SK-N-SH (cell line): ENCODE results near the gene BOC. TPM values are rescaled to one million over a fixed set of nuclear protein-coding genes. Genes with fewer than 3 reads are reported as not detected.

Source experiments
- CTCF ChIA-PET: fragments of 300-600, 350-600 bp; formaldehyde crosslinking; extraction: SDS; loops from one replicate; lab custom pipeline; 2021; lab: Yijun Ruan, JAX
- POLR2A ChIA-PET: fragments of 350-600 bp; sonication (Branson Sonifier 250); formaldehyde crosslinking; extraction: SDS; loops from one replicate; lab custom pipeline; 2020; ENCODE audit warnings: antibody characterized with exemption, inconsistent platforms; lab: Yijun Ruan, JAX
- DNase-seq: peaks from one replicate; pipeline ENCODE4 v3.0.0; 2012
- H2AFZ ChIP-seq: fragments of 200-600 bp; sonication (generic); 2 replicates; pipeline ENCODE4 v1.8.1; 2016; ENCODE audit warnings: antibody characterized with exemption, mild to moderate bottlenecking, low read depth
- H3F3A ChIP-seq: fragments of 200-600 bp; sonication (generic); replicated peaks from 2 replicates; pipeline ENCODE3; 2016; ENCODE audit warnings: antibody characterized with exemption, mild to moderate bottlenecking; ENCODE audit not compliant: insufficient read depth
- H3K27ac ChIP-seq, 2 experiments: fragments of 200-500 bp in 1 of 2; fragments of 200-600 bp in 1 of 2; sonication (Bioruptor generic) in 1 of 2; sonication (generic), shearing (Covaris generic) in 1 of 2; 2 replicates each; pipeline versions ENCODE4 v1.5.1 to v1.6.1; 2014 to 2016; ENCODE audit warnings: low read depth in 2 of 2, inconsistent platforms in 1 of 2, low read length in 1 of 2, mild to moderate bottlenecking in 1 of 2, mixed read lengths in 1 of 2
- H3K27me3 ChIP-seq: fragments of 200-600 bp; sonication (generic), shearing (Covaris generic); 2 replicates; pipeline ENCODE4 v1.6.1; 2016; ENCODE audit warnings: mixed run types; ENCODE audit not compliant: insufficient read depth
- H3K36me3 ChIP-seq, 2 experiments: fragments of 200-500 bp in 1 of 2; fragments of 200-600 bp in 1 of 2; sonication (Bioruptor generic) in 1 of 2; sonication (generic) in 1 of 2; replicated peaks in 1 of 2; 2 replicates each; pipeline versions ENCODE3 to v1.5.1; 2014 to 2016; ENCODE audit warnings: low read length in 1 of 2, mild to moderate bottlenecking in 1 of 2; ENCODE audit not compliant: insufficient read depth in 2 of 2, control insufficient read depth in 1 of 2
- H3K4me1 ChIP-seq, 2 experiments: fragments of 200-500 bp in 1 of 2; fragments of 200-600 bp in 1 of 2; sonication (Bioruptor generic) in 1 of 2; sonication (generic), shearing (Covaris generic) in 1 of 2; 2 replicates each; pipeline versions ENCODE4 v1.5.1 to v1.6.1; 2014 to 2016; ENCODE audit warnings: low read depth in 1 of 2, low read length in 1 of 2, mixed run types in 1 of 2; ENCODE audit not compliant: insufficient read depth in 2 of 2, control insufficient read depth in 1 of 2
- H3K4me2 ChIP-seq: fragments of 200-600 bp; sonication (generic), shearing (Covaris generic); 2 replicates; pipeline ENCODE4 v1.6.1; 2017; ENCODE audit warnings: mixed run types
- H3K4me3 ChIP-seq, 2 experiments: fragments of 200-500 bp in 1 of 2; fragments of 200-600 bp in 1 of 2; sonication (Bioruptor generic) in 1 of 2; sonication (generic), shearing (Covaris generic) in 1 of 2; 2 replicates each; pipeline versions ENCODE4 v1.5.1 to v1.8.1; 2014 to 2016; ENCODE audit warnings: low read depth in 2 of 2, inconsistent platforms in 1 of 2, low read length in 1 of 2, mild to moderate bottlenecking in 1 of 2, mixed read lengths in 1 of 2, moderate library complexity in 1 of 2
- H3K79me2 ChIP-seq: fragments of 200-600 bp; sonication (generic); 2 replicates; pipeline ENCODE4 v1.8.1; 2017; ENCODE audit warnings: mild to moderate bottlenecking; ENCODE audit not compliant: insufficient read depth
- H3K9ac ChIP-seq: fragments of 200-600 bp; sonication (generic); 2 replicates; pipeline ENCODE4 v1.6.1; 2017; ENCODE audit warnings: mixed run types
- H3K9me2 ChIP-seq: fragments of 200-600 bp; sonication (generic); 2 replicates; pipeline ENCODE4 v1.6.1; 2017; ENCODE audit warnings: mixed run types
- H3K9me3 ChIP-seq: fragments of 200-600 bp; sonication (generic); 2 replicates; pipeline ENCODE4 v1.6.1; 2017; ENCODE audit warnings: mixed run types, mild to moderate bottlenecking, moderate library complexity
- H4K20me1 ChIP-seq: fragments of 200-600 bp; sonication (generic); 2 replicates; pipeline ENCODE4 v1.6.1; 2017; ENCODE audit warnings: mild to moderate bottlenecking, mixed run types; ENCODE audit not compliant: insufficient read depth
- CHD2 ChIP-seq: fragments of 150-350 bp; IDR thresholded peaks from 2 replicates; pipeline ENCODE4 v1.6.1; 2018; ENCODE audit warnings: low read length; ENCODE audit not compliant: partially characterized antibody
- ELF1 ChIP-seq: IDR thresholded peaks from 2 replicates; pipeline ENCODE4 v1.4.0; 2012
- FOSL2 ChIP-seq: IDR thresholded peaks from 2 replicates; pipeline ENCODE4 v1.4.0; 2012; ENCODE audit warnings: low read depth, mild to moderate bottlenecking, moderate library complexity, borderline replicate concordance
- FOXM1 ChIP-seq: IDR thresholded peaks from 2 replicates; pipeline ENCODE4 v1.4.0; 2012; ENCODE audit warnings: low read depth, mild to moderate bottlenecking
- GATA2 ChIP-seq: sonication (generic); formaldehyde crosslinking; IDR thresholded peaks from 2 replicates; pipeline ENCODE4 v1.5.0; 2020; ENCODE audit warnings: mild to moderate bottlenecking, missing genetic modification reagents
- MEF2A ChIP-seq: IDR thresholded peaks from 2 replicates; pipeline ENCODE4 v1.4.0; 2012; ENCODE audit warnings: low read depth, borderline replicate concordance
- NFIC ChIP-seq: IDR thresholded peaks from 2 replicates; pipeline ENCODE4 v1.4.0; 2012; ENCODE audit warnings: borderline replicate concordance
- NRF1 ChIP-seq: IDR thresholded peaks from 2 replicates; pipeline ENCODE4 v1.6.1; 2012; ENCODE audit warnings: low read depth, mild to moderate bottlenecking, low read length
- PBX3 ChIP-seq: IDR thresholded peaks from 2 replicates; pipeline ENCODE4; 2012
- RAD21 ChIP-seq: IDR thresholded peaks from 2 replicates; pipeline ENCODE4 v1.6.1; 2012; ENCODE audit warnings: mild to moderate bottlenecking, low read length
- RCOR1 ChIP-seq: fragments of 150-350 bp; IDR thresholded peaks from 2 replicates; pipeline ENCODE4 v1.6.1; 2017; ENCODE audit warnings: antibody characterized with exemption, low read length
- TAF1 ChIP-seq: IDR thresholded peaks from 2 replicates; pipeline ENCODE4 v1.6.1; 2012; ENCODE audit warnings: low read depth, mild to moderate bottlenecking, low read length, moderate library complexity, borderline replicate concordance
- TEAD4 ChIP-seq: IDR thresholded peaks from 2 replicates; pipeline ENCODE4 v1.4.0; 2012; ENCODE audit warnings: mild to moderate bottlenecking, borderline replicate concordance; ENCODE audit not compliant: insufficient read depth
- USF2 ChIP-seq: fragments of 150-350 bp; IDR thresholded peaks from 2 replicates; pipeline ENCODE4 v1.6.1; 2017; ENCODE audit warnings: antibody characterized with exemption, low read length, low read depth, borderline replicate concordance
- YY1 ChIP-seq: IDR thresholded peaks from 2 replicates; pipeline ENCODE4 v1.4.0; 2012; ENCODE audit warnings: low read depth, mild to moderate bottlenecking
- WGBS: methylation state at CpG from one replicate; pipeline ENCODE4 v1.1.6; 2017; ENCODE audit warnings: low lambda C conversion rate; 5-methylcytosine and 5-hydroxymethylcytosine counted together
- polyA plus RNA-seq, 3 experiments: library from polyadenylated mRNA; depleted of rRNA; stranded (reverse); fragments of >200 nt; gene quantifications; 2 replicates each; pipeline ENCODE4 v1.2.3, GENCODE V29; 2012
- TF ChIP-seq, protein P1 (sequence below): fragments of 200-600 bp; sonication (generic); IDR thresholded peaks from 2 replicates; pipeline ENCODE4 v1.6.1; 2017; ENCODE audit warnings: antibody characterized with exemption, mild to moderate bottlenecking, moderate library complexity
- TF ChIP-seq, protein P2 (sequence below): IDR thresholded peaks from 2 replicates; pipeline ENCODE4 v1.4.0; 2012; ENCODE audit warnings: low read depth, borderline replicate concordance

BOC gene
- polyA plus RNA-seq, 1 of the 3 experiments (the other 2 are of a cell fraction) = 6.6 TPM

- H3K9ac ChIP-seq = no peak overlapping the region
- DNase-seq = no peak
- H3K4me3 ChIP-seq = no peak overlapping the region
- H2AFZ ChIP-seq = no peak overlapping the region
- H3F3A ChIP-seq = no peaks in the 10 kb centered on the region
- no peak overlapping the region for H3K27ac ChIP-seq
- TF ChIP-seq PBX3 (no peak), GATA2 (CRISPR knock-in tag) (no peak), MEF2A (no peak), NRF1 (no peak), RAD21 (no peak), CHD2 (no peak), FOSL2 (no peak), NFIC (no peak)
- no peaks in the 10 kb centered on the region for H4K20me1 ChIP-seq
- ChIA-PET CTCF (no interaction called here), POLR2A (no interaction called here)
- WGBS = 93% methylated on average over 11 of the region's 13 CpGs
- H3K27me3 ChIP-seq = no peaks in the 10 kb centered on the region
- peaks cover 0 to 19% of the 10 kb centered on the region in 2 experiments for H3K36me3 ChIP-seq
- peaks cover 0 to 27% of the 10 kb centered on the region in 2 experiments; a peak in 1 of 4 replicates for H3K4me1 ChIP-seq
- H3K4me2 ChIP-seq = no peak overlapping the region
- no peaks in the 10 kb centered on the region for H3K79me2 ChIP-seq
- H3K9me2 ChIP-seq = no peaks in the 10 kb centered on the region
- H3K9me3 ChIP-seq = no peaks in the 10 kb centered on the region
These were observed 61.0 kb downstream of the BOC start for GRCh38 chr3:113272385-113272779.

- peaks cover 0 to 19% of the 10 kb centered on the region in 2 experiments for H3K36me3 ChIP-seq
- TF ChIP-seq NRF1 (no peak), ELF1 (no peak), TAF1 (no peak), FOSL2 (no peak), YY1 (no peak), TEAD4 (no peak), FOXM1 (no peak), USF2 (no peak), CHD2 (no peak), RCOR1 (no peak), RAD21 (no peak), GATA2 (CRISPR knock-in tag) (no peak), MEF2A (no peak)
- TF ChIP-seq, protein P1, sequence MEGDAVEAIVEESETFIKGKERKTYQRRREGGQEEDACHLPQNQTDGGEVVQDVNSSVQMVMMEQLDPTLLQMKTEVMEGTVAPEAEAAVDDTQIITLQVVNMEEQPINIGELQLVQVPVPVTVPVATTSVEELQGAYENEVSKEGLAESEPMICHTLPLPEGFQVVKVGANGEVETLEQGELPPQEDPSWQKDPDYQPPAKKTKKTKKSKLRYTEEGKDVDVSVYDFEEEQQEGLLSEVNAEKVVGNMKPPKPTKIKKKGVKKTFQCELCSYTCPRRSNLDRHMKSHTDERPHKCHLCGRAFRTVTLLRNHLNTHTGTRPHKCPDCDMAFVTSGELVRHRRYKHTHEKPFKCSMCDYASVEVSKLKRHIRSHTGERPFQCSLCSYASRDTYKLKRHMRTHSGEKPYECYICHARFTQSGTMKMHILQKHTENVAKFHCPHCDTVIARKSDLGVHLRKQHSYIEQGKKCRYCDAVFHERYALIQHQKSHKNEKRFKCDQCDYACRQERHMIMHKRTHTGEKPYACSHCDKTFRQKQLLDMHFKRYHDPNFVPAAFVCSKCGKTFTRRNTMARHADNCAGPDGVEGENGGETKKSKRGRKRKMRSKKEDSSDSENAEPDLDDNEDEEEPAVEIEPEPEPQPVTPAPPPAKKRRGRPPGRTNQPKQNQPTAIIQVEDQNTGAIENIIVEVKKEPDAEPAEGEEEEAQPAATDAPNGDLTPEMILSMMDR = no peak
- TF ChIP-seq, protein P2, sequence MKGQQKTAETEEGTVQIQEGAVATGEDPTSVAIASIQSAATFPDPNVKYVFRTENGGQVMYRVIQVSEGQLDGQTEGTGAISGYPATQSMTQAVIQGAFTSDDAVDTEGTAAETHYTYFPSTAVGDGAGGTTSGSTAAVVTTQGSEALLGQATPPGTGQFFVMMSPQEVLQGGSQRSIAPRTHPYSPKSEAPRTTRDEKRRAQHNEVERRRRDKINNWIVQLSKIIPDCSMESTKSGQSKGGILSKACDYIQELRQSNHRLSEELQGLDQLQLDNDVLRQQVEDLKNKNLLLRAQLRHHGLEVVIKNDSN = no peak
- TF ChIP-seq, all 33 proteins: peak for 0
- Histone ChIP-seq H3K27ac (no peak overlapping the region), H3K9ac (no peak overlapping the region), H3F3A (no peaks in the 10 kb centered on the region), H2AFZ (no peak overlapping the region), H3K4me1 (peaks cover 0 to 27% of the 10 kb centered on the region in 2 experiments; a peak in 1 of 4 replicates), H3K9me3 (no peaks in the 10 kb centered on the region), H3K4me3 (no peak overlapping the region), H3K9me2 (no peaks in the 10 kb centered on the region), H3K4me2 (no peak overlapping the region), H4K20me1 (no peaks in the 10 kb centered on the region), H3K27me3 (no peaks in the 10 kb centered on the region), H3K79me2 (no peaks in the 10 kb centered on the region)
- WGBS = 96% methylated on average over 10 of the region's 15 CpGs
- ChIA-PET CTCF (no interaction called here), POLR2A (no interaction called here)
- DNase-seq = no peak
These were observed 61.7 kb downstream of the BOC start for GRCh38 chr3:113273011-113273410.
